Right hindlimb (tissue), 1 donor: ENCODE data around the gene MYO3A.

ENCODE experiments used
- DNase-seq: peaks from one replicate; pipeline ENCODE4 v3.0.0-alpha.2; 2018

The MYO3A gene

GRCh38 chr10:26216585-26217395 lies 282.8 kb downstream of the MYO3A start, which contains the start of gene GAD2:
TSS of gene GAD2 (plus strand) at chr10:26216774. CDS start at chr10:26216810, 36 bp downstream.
- no peak for DNase-seq

DNA sequence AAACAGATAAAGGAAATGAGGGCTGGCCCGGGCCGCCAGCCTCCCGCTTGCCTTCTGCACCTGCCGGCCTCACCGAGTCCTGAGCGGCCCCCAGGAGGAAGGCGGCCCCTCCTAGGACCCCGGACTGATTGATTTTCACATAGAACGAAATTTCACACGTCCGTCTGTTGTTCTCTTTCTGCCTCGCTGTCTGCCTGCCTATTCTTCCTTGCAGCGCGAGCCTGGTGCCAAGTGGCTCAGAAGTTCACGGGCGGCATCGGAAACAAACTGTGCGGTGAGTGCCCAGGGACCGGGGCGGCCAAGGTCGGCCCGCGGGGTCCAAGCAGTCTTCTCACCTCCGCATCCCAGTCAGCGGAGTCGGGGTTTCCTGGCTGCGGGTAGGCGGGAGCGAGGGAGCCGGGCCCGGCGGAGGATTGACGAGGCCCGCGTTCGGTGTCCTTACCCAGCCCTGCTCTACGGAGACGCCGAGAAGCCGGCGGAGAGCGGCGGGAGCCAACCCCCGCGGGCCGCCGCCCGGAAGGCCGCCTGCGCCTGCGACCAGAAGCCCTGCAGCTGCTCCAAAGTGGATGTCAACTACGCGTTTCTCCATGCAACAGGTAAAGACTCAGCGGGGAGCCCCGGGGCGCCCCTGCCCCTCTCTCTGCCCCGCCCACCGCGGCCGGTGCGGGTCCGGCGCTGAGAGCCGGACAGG lies 283.5 kb downstream of the MYO3A start:
- peak; percentile 23 for DNase-seq

- DNase-seq = no peak
Observed at GRCh38 chr10:26219676-26220075, 285.6 kb downstream of the MYO3A start.

- DNase-seq = no peak
Observed at GRCh38 chr10:26220901-26221300, 286.9 kb downstream of the MYO3A start.

- DNase-seq = no peak
Observed at GRCh38 chr10:26221541-26221940, 287.5 kb downstream of the MYO3A start.

DNA sequence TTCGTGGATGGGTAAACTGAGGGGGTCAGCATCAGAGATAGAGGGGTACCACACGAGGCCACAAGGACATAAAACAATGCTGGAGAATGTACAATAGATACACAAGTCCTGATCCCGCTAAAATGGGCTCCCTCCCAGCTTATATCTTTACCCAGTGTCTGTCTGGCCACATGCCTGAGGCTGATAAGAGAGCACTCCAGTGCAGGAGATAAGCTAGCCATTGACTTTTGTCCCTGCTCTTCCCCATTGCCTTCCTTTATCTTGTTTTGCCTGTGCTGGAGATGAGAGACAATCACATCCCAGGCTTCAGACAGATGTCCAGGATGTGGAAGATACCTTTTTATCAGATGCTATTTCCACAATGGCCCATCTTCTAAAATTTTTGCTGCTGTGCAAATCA lies 288.5 kb downstream of the MYO3A start:
- no peak for DNase-seq

DNA sequence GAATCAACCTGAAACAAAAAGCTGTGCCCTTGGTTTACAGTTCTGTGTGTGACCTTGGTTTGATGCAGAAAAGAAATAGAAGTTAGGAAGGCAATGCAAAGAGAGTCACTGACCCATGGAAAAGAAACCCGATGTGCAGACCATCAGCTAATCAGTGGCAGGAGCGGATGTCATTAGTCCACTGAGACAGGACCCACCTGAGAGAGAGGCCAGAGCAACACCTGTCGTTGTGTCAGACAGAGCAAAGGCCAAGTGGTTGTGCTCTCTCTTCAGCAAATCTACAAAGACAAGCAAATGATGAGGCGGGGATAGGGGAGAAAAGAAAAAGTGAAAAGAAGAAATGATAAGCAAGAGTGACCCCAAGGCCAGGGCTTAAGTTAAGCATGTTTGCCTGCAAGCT lies 291.3 kb downstream of the MYO3A start:
- no peak for DNase-seq

- no peak for DNase-seq
Observed at GRCh38 chr10:26227786-26228185, 293.8 kb downstream of the MYO3A start.

DNA sequence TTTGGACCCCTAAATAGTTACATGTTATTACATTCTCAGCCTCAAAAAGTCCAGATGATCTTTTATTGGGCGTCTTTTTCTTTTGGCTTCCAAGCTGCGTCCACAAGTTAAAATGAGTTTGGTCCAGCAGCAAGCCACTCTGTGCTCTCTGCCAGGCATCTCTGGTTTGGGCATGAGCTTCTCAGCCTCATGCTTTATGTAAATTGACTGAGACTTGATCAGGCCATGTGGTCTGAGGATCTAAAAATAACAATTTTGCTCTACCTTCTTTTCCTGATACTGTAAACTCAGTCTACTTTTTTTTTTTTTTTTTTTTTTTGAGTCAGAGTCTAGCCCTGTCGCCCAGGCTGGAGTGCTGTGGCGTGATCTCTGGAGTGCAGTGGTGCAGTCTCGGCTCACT lies 298.1 kb downstream of the MYO3A start:
- no peak for DNase-seq

- DNase-seq = no peak
Observed at GRCh38 chr10:26235761-26236160, 301.7 kb downstream of the MYO3A start.

DNA sequence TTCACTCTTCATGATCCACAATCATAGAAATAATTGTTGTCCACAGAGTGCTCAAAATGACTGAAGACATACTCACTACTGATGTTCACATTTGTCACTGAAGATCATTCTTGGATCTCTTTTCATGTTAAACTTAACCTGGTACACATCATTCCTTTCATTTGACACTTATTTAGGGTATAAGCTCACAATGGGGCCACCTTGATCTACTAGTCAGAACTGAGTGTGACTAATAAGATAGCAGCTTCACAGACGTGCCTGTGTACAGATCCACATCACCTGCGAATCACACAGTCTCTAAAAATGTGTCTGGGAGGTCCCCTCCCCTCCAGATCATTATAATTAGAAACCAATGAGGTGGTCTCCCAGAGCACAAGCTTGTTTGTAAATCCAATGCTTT lies 304.3 kb downstream of the MYO3A start:
- no peak for DNase-seq

GRCh38 chr10:26242706-26243350 lies 308.8 kb downstream of the MYO3A start:
- DNase-seq = no peak

- no peak for DNase-seq
Observed at GRCh38 chr10:26243351-26243720, 309.3 kb downstream of the MYO3A start.

- DNase-seq = no peak
Observed at GRCh38 chr10:26249681-26250080, 315.7 kb downstream of the MYO3A start.

- no peak for DNase-seq
Observed at GRCh38 chr10:26251925-26252324, 317.9 kb downstream of the MYO3A start.

GRCh38 chr10:26254616-26255015 lies 320.6 kb downstream of the MYO3A start:
- no peak for DNase-seq

DNA sequence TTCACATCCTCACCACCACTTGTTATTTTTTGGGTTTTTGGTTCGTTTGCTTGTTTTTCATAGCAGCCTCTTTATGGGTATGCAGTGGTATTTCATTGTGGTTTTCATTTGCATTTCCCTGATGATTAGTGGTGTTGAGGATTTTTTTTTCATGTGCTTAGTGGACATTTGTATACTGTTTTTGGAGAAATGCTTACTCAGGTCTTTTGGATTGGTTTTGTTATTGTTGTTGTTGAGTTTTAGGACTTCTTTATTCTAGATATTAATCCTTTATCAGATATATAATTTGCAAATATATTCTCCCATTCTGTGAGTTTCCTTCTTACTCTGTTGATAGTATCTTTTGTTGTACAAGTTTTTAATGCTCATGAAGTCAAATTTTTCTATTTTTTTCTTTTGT lies 325.3 kb downstream of the MYO3A start:
- DNase-seq = no peak
